HepG2 (cell line): Measurements from ENCODE around the gene ARSB. TPM values are rescaled to one million over a fixed set of nuclear protein-coding genes. Genes with fewer than 3 reads are reported as not detected.

ENCODE experiments used
- ATAC-seq: fragments of 200-7000 bp; cut with Tn5 transposase; 3 replicates; pipeline ENCODE4 v1.9.1; 2020; ENCODE audit warnings: mild to moderate bottlenecking, moderate library complexity
- BruUV-seq: library from RNA; stranded (reverse); fragments of 400-500 nt; replicated peaks from 2 replicates; lab custom pipeline; 2021; lab: Mats Ljungman, UMichigan
- CTCF ChIA-PET: fragments of 300-600 bp; formaldehyde crosslinking; extraction: SDS; loops from one replicate; lab custom pipeline; 2021; ENCODE audit warnings: low total read pairs, inconsistent platforms, low intra/inter-chr PET ratio; lab: Yijun Ruan, JAX
- POLR2A ChIA-PET: fragments of 350-600 bp; sonication (Branson Sonifier 250); formaldehyde crosslinking; loops from one replicate; lab custom pipeline; 2020; ENCODE audit warnings: antibody characterized with exemption, inconsistent platforms; lab: Yijun Ruan, JAX
- DNase-seq: peaks from one replicate; pipeline ENCODE4 v3.0.0-alpha.2; 2015; ENCODE audit warnings: low spot score
- FAIRE-seq: peaks from 3 replicates; lab custom pipeline; 2011; peaks lifted over from hg19 to GRCh38; lab: Jason Lieb, UNC
- H2AFZ ChIP-seq: one replicate; pipeline ENCODE4 v1.6.1; 2011; ENCODE audit warnings: low read length, inconsistent platforms
- H3K27ac ChIP-seq: fragments of 300-600 bp; 3 replicates; pipeline ENCODE4 v1.8.0; 2011; ENCODE audit warnings: mixed run types, mild to moderate bottlenecking, mixed read lengths, low read length, inconsistent platforms; ENCODE audit not compliant: insufficient read depth; ENCODE audit errors: extremely low read length
- H3K27me3 ChIP-seq, 2 experiments: fragments of 200-600 bp in 1 of 2; 2 replicates in 1 of 2; 3 replicates in 1 of 2; pipeline versions ENCODE4 v1.6.0 to v1.8.0; 2011; ENCODE audit warnings: low read length in 2 of 2, mild to moderate bottlenecking in 2 of 2, moderate library complexity in 2 of 2, inconsistent platforms in 1 of 2; ENCODE audit not compliant: insufficient read depth in 2 of 2, control insufficient read depth in 1 of 2
- H3K36me3 ChIP-seq, 2 experiments: fragments of 200-600 bp in 1 of 2; replicated peaks in 1 of 2; 2 replicates in 1 of 2; 3 replicates in 1 of 2; pipeline versions ENCODE4 v1.5.1 to v1.8.0; 2011; ENCODE audit warnings: low read length in 2 of 2, inconsistent platforms in 1 of 2; ENCODE audit not compliant: insufficient read depth in 2 of 2, control insufficient read depth in 1 of 2
- H3K4me1 ChIP-seq: 2 replicates; pipeline ENCODE4 v1.5.1; 2012; ENCODE audit warnings: low read length, inconsistent platforms; ENCODE audit not compliant: insufficient read depth
- H3K4me2 ChIP-seq: 2 replicates; pipeline ENCODE4 v1.6.0; 2011; ENCODE audit warnings: low read depth, low read length, inconsistent platforms
- H3K4me3 ChIP-seq, 3 experiments: fragments of 200-600 bp in 1 of 3; sonication (generic), shearing (Covaris generic) in 1 of 3; replicated peaks in 1 of 3; 2 replicates each; pipeline ENCODE4 v1.5.1; 2011 to 2016; ENCODE audit warnings: low read length in 3 of 3, inconsistent platforms in 2 of 3, low read depth in 2 of 3, mild to moderate bottlenecking in 2 of 3, control low read depth in 1 of 3, mixed read lengths in 1 of 3; ENCODE audit not compliant: insufficient read depth in 1 of 3
- H3K79me2 ChIP-seq: one replicate; pipeline ENCODE4 v1.6.1; 2011; ENCODE audit warnings: low read length, inconsistent platforms; ENCODE audit not compliant: insufficient read depth
- H3K9ac ChIP-seq: 2 replicates; pipeline ENCODE4 v1.6.0; 2011; ENCODE audit warnings: mild to moderate bottlenecking, low read depth, low read length, inconsistent platforms; ENCODE audit not compliant: insufficient read depth
- H3K9me3 ChIP-seq: 2 replicates; pipeline ENCODE4 v1.5.1; 2012; ENCODE audit warnings: mild to moderate bottlenecking, low read length
- H4K20me1 ChIP-seq: 2 replicates; pipeline ENCODE4 v1.6.0; 2011; ENCODE audit warnings: inconsistent platforms, mild to moderate bottlenecking, low read length, moderate library complexity; ENCODE audit not compliant: insufficient read depth
- ELF1 ChIP-seq: sonication (generic); formaldehyde crosslinking; IDR thresholded peaks from 2 replicates; pipeline ENCODE4 v1.4.0; 2020; ENCODE audit warnings: missing genetic modification reagents
- ONECUT2 ChIP-seq: sonication (generic); formaldehyde crosslinking; IDR thresholded peaks from 2 replicates; pipeline ENCODE4 v1.4.0; 2020; ENCODE audit warnings: missing genetic modification reagents
- PCBP1 ChIP-seq: fragments of 200-400 bp; formaldehyde crosslinking; IDR thresholded peaks from 2 replicates; pipeline ENCODE4 v1.6.1; 2017; ENCODE audit warnings: mild to moderate bottlenecking, low read depth, low read length, borderline replicate concordance
- RORA ChIP-seq: sonication (generic); formaldehyde crosslinking; IDR thresholded peaks from 2 replicates; pipeline ENCODE4 v1.5.0; 2020; ENCODE audit warnings: mild to moderate bottlenecking, missing genetic modification reagents, moderate library complexity
- SATB2 ChIP-seq: sonication (generic); formaldehyde crosslinking; IDR thresholded peaks from 2 replicates; pipeline ENCODE4 v1.5.0; 2020; ENCODE audit warnings: missing genetic modification reagents
- TBX3 ChIP-seq: fragments of 450-650 bp; IDR thresholded peaks from 2 replicates; pipeline ENCODE4 v1.6.1; 2017; ENCODE audit warnings: antibody characterized with exemption, mild to moderate bottlenecking, inconsistent platforms, borderline replicate concordance
- TGIF2 ChIP-seq: IDR thresholded peaks from 2 replicates; pipeline ENCODE4 v1.6.1; 2016; ENCODE audit warnings: control low read depth, missing compliant biosample characterization
- ZFY ChIP-seq: sonication (generic); formaldehyde crosslinking; IDR thresholded peaks from 2 replicates; pipeline ENCODE4 v1.4.0; 2020; ENCODE audit warnings: missing genetic modification reagents
- ZKSCAN1 ChIP-seq: fragments of 150-350 bp; IDR thresholded peaks from 2 replicates; pipeline ENCODE4 v1.6.1; 2014; ENCODE audit warnings: low read length
- ZNF34 ChIP-seq: sonication (generic); formaldehyde crosslinking; IDR thresholded peaks from 2 replicates; pipeline ENCODE4 v1.4.0; 2020; ENCODE audit warnings: mild to moderate bottlenecking, missing genetic modification reagents, borderline replicate concordance
- ZNF879 ChIP-seq: sonication (generic); formaldehyde crosslinking; IDR thresholded peaks from 2 replicates; pipeline ENCODE4 v1.8.1; 2023; ENCODE audit warnings: missing genetic modification reagents
- WGBS: methylation state at CpG from one replicate; pipeline ENCODE4 v1.1.6; 2017; ENCODE audit warnings: low lambda C conversion rate; 5-methylcytosine and 5-hydroxymethylcytosine counted together
- in situ Hi-C: cut with HindIII; loops from 2 replicates; pipeline ENCODE4 v1.10.0; 2017; ENCODE audit warnings: low pct_unique_long_range_greater_than_20kb; ENCODE audit not compliant: extremely low pct_ligation_motif_present
- intact Hi-C: fragments of 100-400 bp; cut with micrococcal nuclease; formaldehyde crosslinking; loops from one replicate; pipeline ENCODE4 v1.10.0; 2022; ENCODE audit not compliant: unreplicated experiment
- polyA plus RNA-seq, 8 experiments: library from polyadenylated mRNA; depleted of rRNA in 3 of 8; stranded (reverse) in 7 of 8; unstranded in 1 of 8; fragments of >200 nt; fragmentation: Illumina TruSeq in 4 of 8; extraction: Trizol in 4 of 8; gene quantifications; 2 replicates each; pipeline versions ENCODE4 v1.2.1 to v1.2.3, GENCODE V29; 2011 to 2016; ENCODE audit warnings: low read depth in 4 of 8, missing spikeins in 1 of 8, mixed read lengths in 1 of 8; ENCODE audit not compliant: insufficient read depth in 1 of 8
- total RNA-seq, 5 experiments: library from RNA; depleted of rRNA; stranded (reverse); fragments of >200 nt; fragmentation: Illumina TruSeq; extraction: Trizol; gene quantifications; 2 replicates each; pipeline ENCODE4 v1.2.3, GENCODE V29; 2016; ENCODE audit warnings: low read depth in 1 of 5

The ARSB gene
- total and polyA plus RNA-seq, 2 of the 13 experiments (the other 11 are each of a cell fraction or from before 2014, with no cell fraction given): 52.6 to 66.4 TPM

GRCh38 chr5:78778538-78778937, 206.6 kb downstream of the ARSB start:
- no TSS peak for BruUV-seq
- DNase-seq (no peak), ATAC-seq (no peak), FAIRE-seq (no peak)
- intact Hi-C loops: no loop called here
- TF ChIP-seq TBX3 (no peak), ZKSCAN1 (no peak), ZNF34 (no peak)
- Histone ChIP-seq H3K4me1 (no peaks in the 10 kb centered on the region), H3K27ac (no peak overlapping the region), H2AFZ (no peak overlapping the region), H3K9ac (no peak overlapping the region), H3K27me3 (no peaks in the 10 kb centered on the region), H3K79me2 (no peaks in the 10 kb centered on the region), H3K4me2 (no peak overlapping the region), H3K4me3 (no peak overlapping the region), H3K9me3 (no peaks in the 10 kb centered on the region), H3K36me3 (peaks cover 16 to 41% of the 10 kb centered on the region in 2 experiments), H4K20me1 (no peaks in the 10 kb centered on the region)
- in situ Hi-C loops: no loop called here
- POLR2A ChIA-PET: no interaction called here
- WGBS: 97% methylated on average over 1 of the region's 1 CpG
- CTCF ChIA-PET: no interaction called here

- FAIRE-seq: no peak
Measured at GRCh38 chr5:78777901-78778300, 207.2 kb downstream of the ARSB start.

More at GRCh38 chr5:78777901-78778300, 207.2 kb downstream of the ARSB start:
- Histone ChIP-seq H3K4me3 (no peak overlapping the region), H3K4me2 (no peak overlapping the region), H3K4me1 (no peaks in the 10 kb centered on the region), H3K27ac (no peak overlapping the region), H3K9me3 (no peaks in the 10 kb centered on the region), H3K27me3 (no peaks in the 10 kb centered on the region), H4K20me1 (no peaks in the 10 kb centered on the region), H3K36me3 (peaks cover 16 to 35% of the 10 kb centered on the region in 2 experiments; a peak in 4 of 5 replicates), H3K9ac (no peak overlapping the region), H2AFZ (no peak overlapping the region), H3K79me2 (no peaks in the 10 kb centered on the region)
- DNase-seq: no peak
- intact Hi-C loops: no loop called here
- POLR2A ChIA-PET: no interaction called here
- CTCF ChIA-PET: no interaction called here
- ATAC-seq: no peak
- TF ChIP-seq TGIF2 (CRISPR knock-in tag) (no peak), ONECUT2 (no peak), ZFY (CRISPR knock-in tag) (no peak), PCBP1 (no peak), ZNF879 (CRISPR knock-in tag) (no peak), SATB2 (CRISPR knock-in tag) (no peak), RORA (CRISPR knock-in tag) (no peak), ELF1 (CRISPR knock-in tag) (no peak)
- WGBS: 100% methylated on average over 5 of the region's 5 CpGs
- in situ Hi-C loops: no loop called here
- BruUV-seq: no TSS peak
